NCI-H2196 treated with DMSO at 0.1 percent for 48 hours (cell line): ENCODE data around the gene TMCC2.

Experiments used
- DNase-seq: peaks from one replicate; lab custom pipeline; 2025; ENCODE audit not compliant: unreplicated experiment; lab: John Stamatoyannopoulos, UW

Gene TMCC2

GRCh38 chr1:205239078-205239477 lies 11.3 kb downstream of the TMCC2 start:
- DNase-seq: no peak

GRCh38 chr1:205240118-205240517 lies 12.4 kb downstream of the TMCC2 start:
- no peak for DNase-seq

- no peak for DNase-seq
These were observed 12.8 kb downstream of the TMCC2 start for GRCh38 chr1:205240569-205240968.

- DNase-seq: no peak
These were observed 13.8 kb downstream of the TMCC2 start for GRCh38 chr1:205241366-205242030.

- DNase-seq: no peak
These were observed 15.8 kb downstream of the TMCC2 start for GRCh38 chr1:205243350-205244191.

- DNase-seq: no peak
These were observed 16.6 kb downstream of the TMCC2 start for GRCh38 chr1:205244384-205244783.

- no peak for DNase-seq
These were observed 17.4 kb downstream of the TMCC2 start for GRCh38 chr1:205245096-205245495.

DNA sequence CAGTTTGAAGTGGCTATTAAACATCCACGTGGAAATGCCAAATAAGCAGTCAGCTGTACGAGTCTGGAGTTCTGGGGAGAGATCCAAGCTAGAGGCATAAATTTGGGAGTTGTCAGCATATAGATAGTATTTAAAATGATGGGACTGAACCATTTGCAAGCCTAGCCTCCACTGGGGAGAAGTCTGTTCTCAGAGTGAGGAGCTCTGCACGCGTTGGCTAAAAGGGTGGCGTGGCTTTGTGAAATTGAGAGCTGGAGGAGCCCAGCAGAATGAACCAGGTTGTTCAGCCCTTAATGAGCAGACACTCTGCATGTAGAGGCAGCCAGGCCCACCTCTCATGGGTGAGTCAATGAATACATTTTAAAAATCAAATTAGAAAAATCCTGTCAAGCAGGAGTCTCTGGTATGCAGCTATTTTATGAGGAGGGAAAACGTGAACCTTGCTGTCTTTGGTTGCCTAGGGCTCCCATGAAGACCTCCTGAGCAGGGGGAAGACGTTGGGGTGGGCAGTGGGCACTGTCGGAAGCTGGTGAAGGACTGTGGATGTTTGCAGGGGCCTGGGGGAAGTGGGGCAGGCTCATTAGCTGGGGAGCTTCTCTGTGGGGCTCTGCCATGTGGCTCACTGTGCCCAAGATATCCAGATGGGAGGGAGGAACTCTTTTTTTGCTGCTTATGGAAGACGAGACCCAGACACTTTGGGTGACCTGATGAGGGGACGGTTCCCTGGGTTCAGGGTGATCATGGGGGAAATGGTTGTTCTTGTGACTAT lies 18.8 kb downstream of the TMCC2 start:
- no peak for DNase-seq

DNA sequence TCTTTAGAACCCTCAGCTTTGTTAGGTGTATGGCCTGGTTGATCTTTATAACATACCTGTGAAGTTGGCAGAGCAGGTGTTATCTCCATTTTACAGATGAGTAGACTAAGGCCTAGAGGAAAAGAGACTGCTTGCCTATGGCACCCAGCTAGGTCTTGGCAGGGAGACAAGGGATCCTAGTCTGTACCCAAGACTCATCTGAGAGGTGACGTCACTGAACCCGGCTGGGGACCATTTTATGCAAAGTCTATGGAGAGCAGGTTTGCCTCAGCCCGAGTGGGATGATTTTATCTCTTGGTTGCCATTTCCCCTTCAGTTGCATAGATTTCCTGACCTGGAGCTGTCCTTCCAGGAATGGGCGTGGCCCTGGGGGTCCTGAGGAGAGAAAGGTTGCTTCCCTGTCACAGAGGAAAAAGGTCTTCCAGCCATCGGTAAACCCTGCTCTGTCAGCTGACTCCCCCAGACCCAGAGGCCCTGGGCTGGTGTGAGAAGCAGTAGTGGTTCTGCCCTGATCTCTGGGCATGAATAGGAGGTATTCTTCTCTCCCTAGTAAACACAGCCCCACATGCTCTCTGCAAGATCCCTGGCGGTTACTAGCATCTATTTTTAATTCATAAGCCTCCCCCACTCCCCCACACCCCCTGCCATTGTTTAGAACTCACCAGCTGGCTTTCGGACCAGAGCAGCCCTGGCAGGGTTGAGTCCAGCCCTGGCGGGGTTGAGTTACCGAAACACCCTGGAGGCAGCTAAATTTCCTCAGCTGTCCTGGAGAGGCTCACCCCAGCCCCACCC lies 19.6 kb downstream of the TMCC2 start:
- peak; percentile 62 for DNase-seq

- DNase-seq: peak; percentile 45
These were observed 21.3 kb downstream of the TMCC2 start for GRCh38 chr1:205248793-205249601.

DNA sequence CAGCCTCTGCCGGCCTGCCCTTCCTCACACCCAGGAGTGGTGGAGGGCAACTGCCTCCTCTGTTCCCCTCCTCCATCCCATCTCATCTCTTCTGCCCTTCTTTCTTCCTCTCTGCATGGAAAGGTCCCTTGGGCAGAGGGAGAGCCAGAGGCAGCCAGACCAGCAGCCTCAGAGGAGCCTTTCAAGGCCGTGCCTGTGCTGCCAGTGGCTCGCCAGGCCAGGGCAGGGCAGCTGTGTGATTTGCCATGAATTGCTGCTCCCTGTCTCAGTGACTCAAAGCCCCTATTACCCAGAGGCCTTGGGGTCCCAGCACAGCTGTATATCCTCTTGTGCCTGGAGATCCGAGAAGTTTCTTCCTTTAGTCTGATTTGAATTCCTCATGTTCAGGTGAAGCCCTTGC lies 21.9 kb downstream of the TMCC2 start:
- no peak for DNase-seq

DNA sequence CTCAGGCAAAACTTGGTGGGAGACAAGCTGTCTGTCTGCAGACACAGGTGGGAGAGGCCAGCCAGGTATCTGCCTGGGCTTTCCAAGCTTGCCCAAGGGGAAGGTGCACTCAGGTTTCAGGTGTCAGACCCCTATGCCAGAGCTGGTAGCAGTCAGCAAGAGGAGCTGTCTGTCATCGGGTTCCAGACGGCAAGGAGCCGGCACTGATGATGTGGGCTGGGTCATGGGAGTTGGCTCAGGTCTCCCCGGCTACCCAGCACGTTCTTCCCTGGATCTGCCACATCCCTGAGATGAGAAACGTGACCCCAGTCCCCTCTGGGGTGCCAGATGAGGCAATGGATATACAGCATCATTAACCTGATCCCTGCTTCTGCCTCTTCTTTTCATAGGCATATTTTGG lies 23.0 kb downstream of the TMCC2 start:
- DNase-seq: no peak

GRCh38 chr1:205251576-205251975 lies 23.8 kb downstream of the TMCC2 start:
- DNase-seq: no peak

GRCh38 chr1:205255941-205256780 lies 28.4 kb downstream of the TMCC2 start:
- DNase-seq: peak; percentile 70

DNA sequence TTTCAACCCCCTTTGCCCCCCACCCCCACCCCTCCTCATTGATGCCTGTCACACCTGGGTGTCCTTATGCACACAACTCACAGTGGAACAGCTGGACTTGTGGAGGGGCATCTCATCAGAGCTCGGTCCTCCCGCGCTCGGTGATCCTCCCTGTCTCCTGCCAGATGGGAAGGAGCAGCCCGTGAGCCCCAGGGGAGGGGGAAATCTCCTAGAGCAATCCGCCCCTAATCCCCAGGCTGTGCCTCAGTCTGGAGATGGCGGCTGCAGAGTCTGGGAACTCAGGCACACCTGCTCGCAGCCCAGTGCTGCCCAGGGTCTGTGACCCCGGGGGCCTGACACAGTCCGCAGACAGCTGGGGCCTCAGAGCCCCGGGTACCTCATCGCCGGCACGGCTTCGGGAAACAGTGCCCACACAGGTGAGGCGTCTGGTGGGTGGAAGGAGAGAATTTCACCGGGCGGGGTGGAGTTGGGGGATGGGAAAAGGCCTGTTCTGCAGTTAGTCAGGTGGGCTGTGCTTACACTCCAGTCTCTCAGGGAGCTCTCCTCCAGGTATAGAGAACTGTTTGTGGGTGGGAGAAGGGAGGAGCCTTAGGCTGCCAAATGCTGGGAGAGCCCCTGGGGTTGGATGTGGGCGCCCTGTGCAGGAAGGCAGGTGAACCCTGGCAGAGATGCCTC lies 29.3 kb downstream of the TMCC2 start:
- DNase-seq: no peak

- no peak for DNase-seq
These were observed 30.0 kb downstream of the TMCC2 start for GRCh38 chr1:205257735-205258134.

DNA sequence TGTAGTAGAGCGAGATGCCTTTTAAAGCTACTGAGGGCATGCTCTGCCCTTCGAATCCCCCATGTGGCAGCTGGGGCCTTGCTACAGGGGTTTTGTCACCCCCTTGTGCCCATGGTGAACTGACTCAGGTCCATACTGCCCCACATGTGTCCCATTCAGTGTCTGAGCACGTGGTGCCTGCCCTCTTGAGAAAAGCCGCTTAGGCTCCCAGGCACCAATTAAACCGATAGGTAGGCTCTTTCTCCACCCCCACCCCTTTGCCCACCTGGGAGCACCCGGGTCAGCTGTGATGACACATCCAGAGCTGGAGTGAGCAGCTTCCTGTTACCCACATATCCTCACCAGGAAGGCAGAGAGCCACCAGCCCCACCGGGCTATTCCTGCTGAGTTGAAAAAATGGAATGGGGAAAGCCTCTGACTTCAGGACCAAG lies 30.5 kb downstream of the TMCC2 start:
- no peak for DNase-seq

- DNase-seq: no peak
These were observed 31.0 kb downstream of the TMCC2 start for GRCh38 chr1:205258719-205259118.
